Measurements from ENCODE around the gene CACNG7.

Gene CACNG7

DNA sequence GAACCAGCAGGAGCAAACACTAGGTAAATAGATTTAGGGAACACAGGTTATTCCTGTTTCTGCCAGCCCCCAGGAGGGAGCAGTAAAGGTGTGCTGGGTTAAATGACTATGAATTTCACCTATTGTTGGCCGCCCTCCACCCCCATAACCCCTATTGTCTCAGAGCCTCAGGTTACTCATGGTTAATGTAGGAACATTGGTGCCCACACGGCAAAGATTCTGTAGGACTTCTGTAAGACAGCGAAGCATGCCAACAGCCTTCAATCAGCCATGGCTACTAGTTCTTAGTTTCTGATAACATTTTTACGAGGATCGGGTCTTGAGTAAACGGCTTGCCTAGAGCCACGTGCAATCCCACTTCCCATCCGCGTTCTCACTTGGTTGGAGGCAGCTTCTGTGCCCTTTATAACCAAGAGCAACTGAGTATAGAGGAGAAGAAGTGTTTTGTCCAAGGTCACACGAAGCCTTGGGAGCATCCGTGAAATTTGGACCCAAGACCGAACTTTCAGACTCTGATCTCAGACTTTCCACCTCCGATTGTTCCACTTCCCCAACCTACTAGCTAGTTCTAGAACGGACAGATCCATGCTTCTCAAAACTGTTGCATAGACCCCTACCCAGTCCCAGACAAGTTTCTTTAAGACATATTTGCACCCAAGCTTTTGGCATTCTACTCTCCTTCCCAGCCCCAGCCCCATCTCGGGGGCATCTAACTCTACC is 48.5 kb downstream of the CACNG7 start:
- no peak for DNase-seq

DNA sequence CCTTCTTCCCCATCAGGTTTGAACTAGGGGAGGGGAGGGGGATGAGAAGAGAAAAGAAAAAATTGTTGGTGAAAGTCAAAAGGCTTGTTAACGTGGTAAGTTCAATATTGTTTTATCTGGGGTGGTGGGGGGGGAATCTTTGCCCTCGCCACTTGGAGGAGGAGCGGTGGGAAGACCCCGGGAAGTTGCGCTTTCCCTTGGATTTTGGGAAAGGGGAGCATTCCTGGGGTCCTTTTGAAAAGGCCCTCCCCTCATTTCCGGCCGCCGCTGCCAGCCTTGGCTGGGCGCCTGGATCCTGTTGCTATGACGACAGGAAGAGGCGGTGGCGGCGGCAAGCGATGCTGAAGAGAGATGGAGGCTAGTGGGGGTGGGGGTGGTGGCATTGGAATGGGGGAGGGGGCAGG is 49.1 kb downstream of the CACNG7 start:
- DNase-seq, result no peak

DNA sequence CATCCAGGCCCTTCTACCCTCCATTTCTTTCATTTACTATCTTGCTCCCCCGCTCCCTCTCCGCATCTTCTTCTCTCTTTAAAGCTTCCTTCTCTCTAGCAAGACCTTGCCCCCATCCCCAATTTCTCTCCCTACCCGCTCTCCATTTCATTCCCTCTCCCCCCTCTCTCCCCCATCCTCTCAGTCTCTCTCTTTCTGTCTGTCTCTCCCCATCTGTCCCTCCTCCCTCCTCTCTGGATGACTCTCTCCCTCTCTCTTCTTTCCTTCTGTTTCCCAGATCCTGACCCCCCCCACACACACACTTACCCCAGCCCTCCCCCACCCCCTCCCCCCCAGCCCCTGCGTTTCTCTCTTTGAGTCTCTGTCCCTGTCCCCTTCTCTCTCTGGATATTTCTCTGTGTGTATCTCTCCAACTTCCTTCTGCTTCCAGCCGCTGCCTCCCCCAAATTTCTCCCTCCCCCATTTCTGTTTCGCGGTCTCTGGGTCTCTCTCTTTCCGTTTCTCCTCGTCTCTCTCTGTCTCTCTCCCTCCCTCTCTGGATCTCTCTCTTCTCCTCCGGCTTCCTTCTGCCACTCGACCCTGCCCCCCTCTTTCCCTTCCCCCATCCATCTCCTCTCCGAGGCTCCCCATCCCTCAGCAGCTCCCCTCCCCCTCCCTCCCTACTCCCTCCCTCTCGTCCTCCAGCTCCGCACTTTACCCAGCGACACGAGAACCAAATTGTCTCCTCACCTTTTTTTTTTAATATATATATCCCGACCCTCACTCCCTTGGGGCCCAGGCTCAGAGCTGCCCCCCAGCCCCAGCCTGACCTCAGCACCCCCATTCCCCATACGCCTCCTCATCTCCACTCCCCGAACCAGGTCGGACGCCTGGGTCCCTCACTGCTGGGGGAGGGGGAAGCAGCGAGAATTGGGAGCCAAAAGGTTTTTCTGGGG is 50.0 kb downstream of the CACNG7 start:
- DNase-seq, result no peak

DNA sequence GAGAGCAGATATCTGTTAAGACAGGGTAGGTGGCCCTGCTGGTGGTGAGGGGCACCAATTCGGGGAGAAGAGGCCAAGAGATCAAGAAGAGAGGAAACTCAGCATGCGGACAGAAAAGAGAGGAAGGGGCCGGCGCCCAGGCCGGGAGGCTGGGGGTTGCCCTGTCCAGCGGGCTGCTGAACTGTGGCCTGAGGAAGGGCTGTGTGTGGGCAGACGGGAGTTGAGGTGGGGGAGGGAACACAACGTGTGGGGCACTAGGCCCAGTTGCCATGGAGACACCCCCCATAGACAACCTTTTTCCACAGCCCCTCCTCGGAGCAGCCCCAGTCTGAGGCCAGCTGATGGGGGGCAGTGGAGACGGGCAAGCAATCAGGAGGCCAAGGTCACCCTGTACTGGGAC is 51.1 kb downstream of the CACNG7 start:
- no peak for DNase-seq

DNA sequence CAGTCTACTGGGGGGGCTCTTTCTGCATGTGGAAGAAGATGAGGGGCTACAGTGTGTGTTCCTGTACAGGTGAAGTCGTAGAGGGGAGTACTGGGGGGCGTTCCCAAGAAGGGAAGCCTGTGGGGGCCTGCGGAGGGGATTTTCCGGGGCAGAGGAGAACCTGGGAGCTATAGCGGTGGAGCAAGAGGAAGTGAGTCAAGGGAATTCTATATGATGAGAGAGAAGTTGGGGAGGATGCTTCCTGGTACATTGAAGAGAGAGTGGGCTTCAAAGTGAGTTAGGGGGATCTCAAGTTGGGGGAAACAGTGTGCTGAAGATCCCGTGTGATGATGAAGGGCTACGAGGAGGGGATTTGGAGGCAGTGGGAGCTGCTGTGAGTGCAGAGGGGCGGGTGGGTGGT is 51.8 kb downstream of the CACNG7 start:
- DNase-seq, result no peak

DNA sequence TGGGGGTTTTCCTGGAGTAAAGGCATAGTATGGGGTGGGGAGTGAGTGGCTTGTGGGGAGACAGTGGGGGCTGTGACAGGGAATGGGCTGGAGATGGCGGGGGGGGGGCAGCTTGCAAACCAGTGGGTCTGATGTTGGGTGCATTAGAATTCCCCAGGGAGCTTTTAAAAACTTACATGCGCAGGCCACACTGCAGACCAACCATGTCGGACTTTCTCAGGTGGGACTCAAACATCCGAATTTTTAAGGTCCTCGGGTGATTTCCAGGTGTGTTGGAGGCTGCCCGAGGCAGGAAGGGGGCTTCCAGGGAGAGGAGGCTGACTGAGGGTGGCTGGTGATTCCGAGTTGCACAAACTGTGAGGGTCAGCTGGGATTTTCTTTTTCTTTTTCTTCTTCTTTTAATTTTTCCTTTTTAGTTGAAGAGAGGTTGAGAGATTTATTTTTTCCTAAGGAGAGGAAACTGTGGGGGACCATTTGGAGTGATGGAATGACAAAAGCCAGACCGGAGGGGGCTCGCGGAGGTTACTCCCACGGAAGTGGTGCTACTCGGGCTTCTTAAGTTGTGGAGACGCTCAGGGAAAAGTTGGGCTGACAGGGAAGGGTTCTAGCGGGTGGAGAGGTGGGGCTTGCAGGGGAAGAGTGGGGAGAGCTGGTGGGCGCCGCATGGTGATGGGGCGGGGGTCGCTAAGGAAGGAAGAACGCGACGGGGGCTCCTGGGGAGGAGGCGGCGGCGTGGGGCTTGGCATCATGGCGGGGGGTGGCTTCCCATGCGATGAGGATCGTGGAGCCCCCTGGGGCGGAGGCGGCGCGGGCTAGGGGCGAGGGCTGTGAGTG is 52.7 kb downstream of the CACNG7 start:
- no peak for DNase-seq

DNA sequence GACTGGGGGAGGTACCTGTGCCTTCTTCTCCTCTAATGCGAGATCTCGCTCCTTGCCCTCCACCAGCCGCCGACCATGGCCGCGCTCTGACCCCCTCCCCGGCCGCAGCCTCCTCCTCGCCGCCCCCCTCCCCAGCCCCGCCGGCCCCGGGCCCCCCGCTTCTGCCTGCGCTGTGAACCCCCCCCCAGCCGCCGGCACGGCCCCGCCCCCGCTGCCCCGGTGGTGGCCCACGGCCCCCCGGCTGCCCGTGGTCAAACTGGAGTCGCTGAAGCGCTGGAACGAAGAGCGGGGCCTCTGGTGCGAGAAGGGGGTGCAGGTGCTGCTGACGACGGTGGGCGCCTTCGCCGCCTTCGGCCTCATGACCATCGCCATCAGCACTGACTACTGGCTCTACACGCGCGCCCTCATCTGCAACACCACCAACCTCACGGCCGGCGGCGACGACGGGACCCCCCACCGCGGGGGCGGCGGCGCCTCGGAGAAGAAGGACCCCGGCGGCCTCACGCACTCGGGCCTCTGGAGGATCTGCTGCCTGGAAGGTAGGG is 53.9 kb downstream of the CACNG7 start, which contains the start of gene CACNG8:
CACNG8 (plus strand) TSS at position 51 of the 545 bp plus-strand sequence.
- no peak for DNase-seq

DNA sequence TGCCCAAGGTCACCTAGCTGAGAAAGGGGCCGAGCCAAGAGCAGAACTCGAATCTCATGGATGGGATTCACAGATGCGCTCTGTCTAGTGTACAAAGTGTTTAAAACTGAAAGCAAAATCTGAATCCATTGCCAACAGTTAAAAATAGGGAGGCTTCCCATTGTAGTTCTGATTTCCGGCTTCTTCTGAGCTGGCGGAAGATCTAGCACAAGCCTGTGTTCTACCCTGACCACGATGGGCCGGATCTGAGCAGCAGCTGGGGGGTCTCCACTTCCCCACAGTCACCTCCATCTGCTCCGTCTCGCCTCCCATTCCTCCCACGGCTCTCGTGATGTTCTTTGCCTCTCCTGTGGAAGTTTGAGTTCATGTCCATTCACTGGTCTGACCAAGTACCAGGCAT is 56.0 kb downstream of the CACNG7 start:
- DNase-seq, result no peak

DNA sequence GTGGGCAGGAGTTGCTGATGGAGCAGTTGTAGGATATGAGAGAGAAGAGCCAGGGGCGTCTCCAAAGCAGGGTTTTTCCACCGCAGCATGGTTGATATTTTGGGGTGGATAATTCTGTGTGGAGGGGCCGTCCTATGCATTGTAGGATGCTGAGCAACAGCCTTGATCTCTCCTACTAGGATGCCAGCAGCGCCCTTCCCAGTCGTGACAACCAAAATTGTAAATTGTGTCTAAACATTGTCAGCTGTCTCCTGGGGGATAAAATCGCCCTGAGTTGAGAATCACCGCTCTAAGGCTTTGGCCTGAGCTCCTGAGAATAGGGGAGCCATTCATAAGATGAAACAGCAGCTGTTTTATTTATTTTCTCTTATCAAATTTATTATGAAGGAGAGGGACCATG is 57.9 kb downstream of the CACNG7 start:
- DNase-seq, result no peak

DNA sequence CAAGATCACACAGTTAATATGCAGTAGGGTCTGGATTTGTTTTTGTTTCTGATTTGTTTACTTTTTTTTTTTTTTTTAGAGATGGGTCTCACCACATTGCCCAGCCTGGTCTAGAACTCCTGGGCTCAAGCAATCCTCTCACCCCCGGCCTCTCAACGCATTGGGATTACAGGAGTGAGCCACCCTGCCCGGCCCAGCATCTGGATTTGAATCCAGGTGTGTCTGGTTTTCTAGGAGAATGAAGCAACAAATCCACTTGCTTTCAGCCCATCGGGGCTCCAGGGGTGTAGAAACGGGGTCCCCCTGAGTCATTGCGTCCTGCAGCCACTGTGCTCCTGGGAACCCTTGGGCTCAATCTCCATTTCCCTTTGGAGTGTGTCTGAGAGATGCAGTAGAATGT is 60.3 kb downstream of the CACNG7 start:
- DNase-seq, result no peak

DNA sequence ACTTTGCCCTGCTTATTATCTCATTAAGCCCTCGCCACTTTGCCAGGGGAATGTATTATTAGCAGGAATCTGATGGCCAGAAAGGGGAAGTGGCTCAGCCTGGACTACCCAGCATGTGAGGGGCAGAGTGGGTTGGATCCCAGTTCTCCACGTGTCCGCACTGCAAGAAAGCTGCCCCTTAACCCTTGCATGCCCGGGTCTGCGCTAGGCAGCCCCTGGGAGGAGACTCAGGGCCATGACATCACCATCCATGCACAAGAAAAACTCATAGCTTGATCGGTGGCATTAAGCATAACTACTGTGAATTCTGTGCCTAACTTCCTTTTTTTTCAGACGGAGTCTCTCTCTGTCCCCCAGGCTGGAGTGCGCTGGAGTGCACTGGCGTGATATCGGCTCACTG is 62.6 kb downstream of the CACNG7 start:
- no peak for DNase-seq

DNA sequence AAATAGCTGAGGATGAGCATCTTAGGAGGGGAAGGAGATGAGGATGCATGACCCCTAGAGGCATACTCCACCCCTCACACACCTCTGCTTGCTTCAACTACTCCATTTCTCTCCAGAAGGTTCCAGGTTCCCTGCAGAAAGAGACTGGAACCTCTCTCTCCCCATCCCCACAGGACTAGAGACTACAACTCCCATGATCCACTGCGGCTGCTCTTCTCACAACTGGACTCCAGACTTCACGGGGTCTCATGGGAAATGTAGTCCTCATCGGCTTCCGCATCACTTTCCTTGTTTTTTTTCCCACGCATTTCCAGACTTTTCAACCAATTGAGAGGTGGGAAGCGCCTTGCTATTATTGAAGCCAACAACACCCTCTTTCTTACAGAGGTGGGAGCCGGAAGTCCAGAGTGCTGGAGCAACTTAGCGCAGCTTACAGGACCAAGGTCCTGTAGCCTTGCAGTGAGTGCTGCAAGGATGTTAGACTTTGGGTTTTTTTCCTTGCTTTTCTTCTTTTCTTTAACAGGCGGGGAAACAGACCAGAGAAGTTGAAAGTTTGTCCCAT is 68.4 kb downstream of the CACNG7 start:
- peak; percentile 73 for DNase-seq

DNA sequence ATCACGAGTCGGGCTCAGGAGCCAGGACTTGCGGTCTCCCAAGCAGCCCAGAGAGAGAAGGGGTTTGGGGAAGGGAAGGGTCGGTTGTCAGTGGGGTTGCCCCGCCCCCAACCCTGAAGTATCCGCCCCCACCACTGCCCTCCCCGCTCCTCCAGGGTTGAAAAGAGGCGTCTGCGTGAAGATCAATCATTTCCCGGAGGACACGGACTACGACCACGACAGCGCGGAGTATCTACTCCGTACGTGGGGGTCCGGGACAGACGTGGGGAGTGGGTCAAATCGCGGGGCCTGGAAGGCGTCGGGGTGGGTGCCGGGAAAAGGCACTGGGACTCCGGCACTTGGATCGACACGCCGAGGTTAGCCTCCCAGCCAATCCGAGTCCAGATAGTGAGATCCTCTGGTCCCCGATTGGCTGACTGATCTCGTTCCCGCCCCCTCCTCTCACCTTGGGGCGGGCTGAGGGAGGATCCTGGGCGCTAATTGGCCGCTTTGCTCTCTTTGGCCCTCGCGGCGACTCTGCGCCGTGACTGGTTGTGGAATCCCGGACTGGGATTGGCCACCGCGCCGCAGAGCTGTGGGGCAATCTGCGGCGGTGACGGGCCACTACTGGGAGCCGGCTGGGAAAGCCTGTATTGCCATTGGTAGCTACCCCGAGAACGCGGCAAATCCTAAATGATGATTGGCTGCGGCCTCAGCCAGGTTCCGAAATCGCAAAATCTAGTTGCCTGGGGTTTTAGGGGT is 69.1 kb downstream of the CACNG7 start:
- peak; percentile 47 to 76 for DNase-seq

DNA sequence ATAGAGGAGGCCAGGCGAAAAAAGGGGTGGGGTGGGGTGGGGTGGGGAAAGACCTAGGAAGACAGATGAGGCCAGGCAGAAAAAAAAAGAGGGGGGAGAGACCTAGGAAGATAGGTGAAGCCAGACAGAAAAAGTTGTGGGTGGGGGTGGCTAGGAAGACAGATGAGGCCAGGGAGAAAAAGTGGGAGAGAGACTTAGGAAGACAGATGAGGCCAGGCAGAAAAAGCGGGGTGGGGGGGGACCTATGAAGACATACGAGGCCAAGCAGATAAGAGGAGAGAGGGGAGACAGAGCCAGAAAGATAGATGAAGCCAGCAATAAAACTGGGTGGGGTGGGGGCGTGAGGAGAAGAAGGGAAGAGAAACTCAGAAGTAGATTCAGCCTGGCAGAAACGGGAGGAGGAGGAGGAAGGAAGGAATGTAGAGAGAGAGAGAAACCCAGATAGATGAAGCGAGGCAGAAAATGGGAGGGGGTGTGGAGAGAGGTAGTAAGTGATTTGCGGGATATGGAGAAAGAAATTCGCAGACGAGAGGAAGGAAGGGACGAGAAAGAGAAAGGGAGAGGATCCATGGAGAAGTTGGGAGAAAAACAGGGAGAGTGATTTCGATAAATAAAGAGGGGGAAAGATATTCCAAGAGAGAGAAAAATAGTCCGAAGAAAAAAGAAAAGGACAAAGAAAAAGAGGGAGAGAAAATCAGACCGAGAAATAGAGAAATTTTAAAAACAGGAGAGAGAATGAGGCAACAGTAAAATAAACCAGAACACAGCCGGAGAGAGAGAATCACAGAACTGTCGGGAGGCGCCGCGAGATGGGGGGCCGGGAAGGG is 70.1 kb downstream of the CACNG7 start:
- DNase-seq, result no peak

DNA sequence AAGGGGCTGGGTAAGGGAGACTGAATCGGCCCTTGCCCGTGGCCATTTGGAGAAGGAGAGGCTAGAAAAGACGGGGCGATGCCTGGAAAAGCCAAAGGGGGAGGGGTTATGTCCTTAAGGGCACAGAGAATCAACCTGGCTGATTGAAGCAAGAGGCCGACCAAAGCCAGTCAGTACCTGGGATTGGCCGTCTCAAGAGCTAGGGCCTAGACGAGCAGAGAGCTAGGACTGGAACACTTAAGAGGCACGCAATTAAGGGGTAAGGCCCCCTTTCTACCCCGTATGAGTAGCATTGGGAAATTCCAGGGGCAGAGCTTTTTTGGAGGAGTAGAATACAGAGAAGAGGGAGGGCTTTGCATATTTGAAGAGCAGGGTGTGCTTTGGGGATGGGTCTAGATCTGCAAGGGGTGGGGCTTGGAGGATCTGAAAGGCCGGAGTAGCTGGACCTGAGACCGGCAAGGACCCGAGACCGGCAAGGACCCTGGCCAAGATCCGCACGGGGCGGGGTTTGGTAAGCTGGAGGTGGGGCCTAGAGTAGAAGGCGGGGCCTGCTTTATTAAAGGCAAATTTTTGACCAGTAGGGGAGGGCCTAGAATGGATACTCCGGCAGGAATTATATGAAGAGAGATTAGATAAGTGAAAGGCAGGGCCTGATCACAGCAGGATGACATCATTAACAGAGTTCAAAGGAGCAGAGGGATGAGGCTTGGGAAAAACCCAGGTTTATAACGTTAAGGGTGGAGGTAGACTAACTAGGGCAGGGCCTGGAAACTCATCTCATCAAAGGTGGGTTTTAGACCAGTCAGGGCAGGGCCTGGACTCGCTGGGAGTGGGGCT is 71.7 kb downstream of the CACNG7 start:
- DNase-seq, result no peak

DNA sequence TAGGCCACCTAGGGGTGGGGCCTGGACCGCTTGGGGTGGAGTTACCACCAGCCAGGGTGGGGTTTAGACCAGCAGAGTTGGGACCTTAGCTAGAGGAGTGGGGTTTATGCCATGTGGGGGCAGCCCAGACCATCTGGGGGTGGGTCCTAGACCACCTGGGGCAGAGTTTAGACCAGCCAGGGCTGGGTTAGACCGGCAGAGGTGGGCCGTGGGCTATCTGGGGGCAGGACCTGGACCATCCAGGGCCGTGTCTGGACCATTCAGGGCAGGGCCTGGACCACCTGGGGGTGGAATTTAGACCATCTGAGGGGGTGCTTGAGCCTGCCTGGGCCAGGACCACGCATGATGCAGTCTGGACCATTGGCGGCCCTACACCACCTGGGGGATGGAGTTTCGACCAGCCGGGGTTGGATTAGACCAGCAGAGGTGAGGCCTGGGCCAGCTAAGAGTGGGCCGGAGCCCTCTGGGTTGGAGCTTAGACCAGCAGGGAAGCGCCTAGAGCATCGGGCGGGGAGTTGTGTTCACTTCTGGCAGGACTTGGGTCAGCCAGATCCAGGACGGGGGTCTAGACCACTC is 72.4 kb downstream of the CACNG7 start:
- no peak for DNase-seq

DNA sequence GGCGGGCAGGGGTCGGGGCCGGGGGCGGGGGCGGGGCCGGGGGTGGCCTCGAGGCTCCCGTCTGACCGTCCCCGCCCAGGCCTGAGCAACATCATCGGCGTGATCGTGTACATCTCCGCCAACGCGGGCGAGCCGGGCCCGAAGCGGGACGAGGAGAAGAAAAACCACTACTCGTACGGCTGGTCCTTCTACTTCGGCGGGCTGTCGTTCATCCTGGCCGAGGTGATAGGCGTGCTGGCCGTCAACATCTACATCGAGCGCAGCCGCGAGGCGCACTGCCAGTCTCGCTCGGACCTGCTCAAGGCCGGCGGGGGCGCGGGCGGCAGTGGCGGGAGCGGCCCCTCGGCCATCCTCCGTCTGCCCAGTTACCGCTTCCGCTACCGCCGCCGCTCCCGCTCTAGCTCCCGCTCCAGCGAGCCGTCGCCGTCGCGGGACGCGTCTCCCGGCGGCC is 72.9 kb downstream of the CACNG7 start:
- no peak for DNase-seq

DNA sequence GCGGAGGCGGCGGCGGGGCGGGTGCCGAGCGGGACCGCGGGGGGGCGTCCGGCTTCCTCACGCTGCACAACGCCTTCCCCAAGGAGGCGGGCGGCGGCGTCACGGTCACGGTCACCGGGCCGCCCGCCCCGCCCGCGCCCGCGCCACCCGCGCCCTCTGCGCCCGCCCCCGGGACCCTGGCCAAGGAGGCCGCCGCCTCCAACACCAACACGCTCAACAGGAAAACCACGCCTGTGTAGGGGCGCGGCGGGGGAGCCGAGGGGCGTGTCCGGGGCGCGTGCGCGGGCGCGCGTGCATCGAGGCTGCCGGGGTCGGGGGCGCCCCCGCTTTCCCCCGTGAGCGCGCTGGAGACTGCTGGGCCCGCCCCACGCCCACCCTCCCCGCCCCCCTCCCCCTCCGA is 73.5 kb downstream of the CACNG7 start:
- DNase-seq, result peak; percentile 14 to 29
